ENCODE measurements around the gene CALN1.

- TF ChIP-seq GATA2 (IDR thresholded peaks at IDR 0.05; ENCODE audit: low read depth, low read length) (no peak), GATA3 (IDR thresholded peaks at IDR 0.05; ENCODE audit: low read depth, low read length) (no peak)
Observed at GRCh38 chr7:72211175-72211574, 201.0 kb downstream of the CALN1 start.

All from SH-SY5Y (cell line).